ENCODE data around the gene EML2. TPM values are rescaled to one million over a fixed set of nuclear protein-coding genes. Genes with fewer than 3 reads are reported as not detected.

Gene EML2
- polyA plus RNA-seq, 1 donor from 2014 or later, result 18.9 TPM

- no peaks in the 10 kb centered on the region for H3K9me2 ChIP-seq (ENCODE audit: insufficient read depth, low read length)
- no peak overlapping the region for H3K4me3 ChIP-seq (ENCODE audit: low read length)
- no peak overlapping the region for H3K9ac ChIP-seq (ENCODE audit: low read length)
- peaks cover 65% of the 10 kb centered on the region for H3K27me3 ChIP-seq (ENCODE audit: insufficient read depth, low read depth, low read length)
- no peak overlapping the region for H3K27ac ChIP-seq (ENCODE audit: low read length)
- H3K36me3 ChIP-seq (ENCODE audit: insufficient read depth, low read length), result no peaks in the 10 kb centered on the region
- no peaks in the 10 kb centered on the region for H3K9me3 ChIP-seq (ENCODE audit: low read length)
- TF ChIP-seq TAF1 (IDR thresholded peaks at IDR 0.05; ENCODE audit: low read depth) (no peak), RAD21 (conservative IDR thresholded peaks at IDR 0.05) (no peak), MXI1 (conservative IDR thresholded peaks at IDR 0.05; ENCODE audit: poor library complexity, severe bottlenecking) (no peak), EZH2 (IDR thresholded peaks at IDR 0.05; ENCODE audit: borderline replicate concordance, insufficient read depth, low read length, poor library complexity, severe bottlenecking) (no peak), EP300 (conservative IDR thresholded peaks at IDR 0.05; ENCODE audit: poor library complexity, severe bottlenecking) (no peak), POLR2AphosphoS5 (IDR thresholded peaks at IDR 0.05) (no peak), CTCF (IDR thresholded peaks at IDR 0.05; ENCODE audit: poor library complexity, severe bottlenecking) (no peak), SMC3 (conservative IDR thresholded peaks at IDR 0.05; ENCODE audit: poor library complexity) (no peak)
- TF ChIP-seq, protein P1, sequence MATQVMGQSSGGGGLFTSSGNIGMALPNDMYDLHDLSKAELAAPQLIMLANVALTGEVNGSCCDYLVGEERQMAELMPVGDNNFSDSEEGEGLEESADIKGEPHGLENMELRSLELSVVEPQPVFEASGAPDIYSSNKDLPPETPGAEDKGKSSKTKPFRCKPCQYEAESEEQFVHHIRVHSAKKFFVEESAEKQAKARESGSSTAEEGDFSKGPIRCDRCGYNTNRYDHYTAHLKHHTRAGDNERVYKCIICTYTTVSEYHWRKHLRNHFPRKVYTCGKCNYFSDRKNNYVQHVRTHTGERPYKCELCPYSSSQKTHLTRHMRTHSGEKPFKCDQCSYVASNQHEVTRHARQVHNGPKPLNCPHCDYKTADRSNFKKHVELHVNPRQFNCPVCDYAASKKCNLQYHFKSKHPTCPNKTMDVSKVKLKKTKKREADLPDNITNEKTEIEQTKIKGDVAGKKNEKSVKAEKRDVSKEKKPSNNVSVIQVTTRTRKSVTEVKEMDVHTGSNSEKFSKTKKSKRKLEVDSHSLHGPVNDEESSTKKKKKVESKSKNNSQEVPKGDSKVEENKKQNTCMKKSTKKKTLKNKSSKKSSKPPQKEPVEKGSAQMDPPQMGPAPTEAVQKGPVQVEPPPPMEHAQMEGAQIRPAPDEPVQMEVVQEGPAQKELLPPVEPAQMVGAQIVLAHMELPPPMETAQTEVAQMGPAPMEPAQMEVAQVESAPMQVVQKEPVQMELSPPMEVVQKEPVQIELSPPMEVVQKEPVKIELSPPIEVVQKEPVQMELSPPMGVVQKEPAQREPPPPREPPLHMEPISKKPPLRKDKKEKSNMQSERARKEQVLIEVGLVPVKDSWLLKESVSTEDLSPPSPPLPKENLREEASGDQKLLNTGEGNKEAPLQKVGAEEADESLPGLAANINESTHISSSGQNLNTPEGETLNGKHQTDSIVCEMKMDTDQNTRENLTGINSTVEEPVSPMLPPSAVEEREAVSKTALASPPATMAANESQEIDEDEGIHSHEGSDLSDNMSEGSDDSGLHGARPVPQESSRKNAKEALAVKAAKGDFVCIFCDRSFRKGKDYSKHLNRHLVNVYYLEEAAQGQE (IDR thresholded peaks at IDR 0.05; ENCODE audit: borderline replicate concordance), result no peak
- H3K79me2 ChIP-seq (replicated peaks; ENCODE audit: insufficient read depth, low read length), result no peaks in the 10 kb centered on the region
- no peak overlapping the region for H2AFZ ChIP-seq (ENCODE audit: low read depth, low read length)
- H3F3A ChIP-seq (ENCODE audit: insufficient read depth, low read length, poor library complexity, severe bottlenecking), result no peaks in the 10 kb centered on the region
- H3K4me2 ChIP-seq (ENCODE audit: low read length), result no peak overlapping the region
- H4K20me1 ChIP-seq (ENCODE audit: insufficient read depth), result no peaks in the 10 kb centered on the region
Observed at GRCh38 chr19:45595814-45596213, 43.4 kb downstream of the EML2 start.

DNA sequence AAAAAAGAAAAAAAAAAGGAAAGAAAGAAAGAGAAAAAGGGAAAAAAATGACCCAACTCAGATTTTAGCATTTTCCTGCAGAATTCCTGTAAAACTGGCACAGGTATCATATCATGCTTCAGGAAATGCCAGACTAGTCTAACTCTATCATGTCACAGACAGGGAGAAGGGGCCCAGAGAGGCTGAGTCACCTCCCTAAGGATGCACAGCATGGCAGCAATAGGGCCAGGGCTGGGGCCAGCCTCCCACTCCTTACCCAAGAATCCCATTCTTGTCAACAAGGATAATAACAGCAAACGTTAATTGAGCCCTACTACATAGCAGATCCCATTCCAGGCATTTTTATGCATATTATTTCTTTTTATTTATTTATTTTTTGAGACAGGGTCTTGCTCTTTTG lies 45.7 kb downstream of the EML2 start:
- Histone ChIP-seq H3K36me3 (ENCODE audit: insufficient read depth, low read length) (no peaks in the 10 kb centered on the region), H3K9ac (ENCODE audit: low read length) (no peak overlapping the region), H3K27me3 (ENCODE audit: insufficient read depth, low read depth, low read length) (peaks cover 55% of the 10 kb centered on the region), H3K27ac (ENCODE audit: low read length) (no peak overlapping the region), H3K9me3 (ENCODE audit: low read length) (no peaks in the 10 kb centered on the region), H3F3A (ENCODE audit: insufficient read depth, low read length, poor library complexity, severe bottlenecking) (no peaks in the 10 kb centered on the region), H4K20me1 (ENCODE audit: insufficient read depth) (no peaks in the 10 kb centered on the region), H3K4me2 (ENCODE audit: low read length) (no peak overlapping the region), H3K9me2 (ENCODE audit: insufficient read depth, low read length) (no peaks in the 10 kb centered on the region), H3K79me2 (replicated peaks; ENCODE audit: insufficient read depth, low read length) (no peaks in the 10 kb centered on the region), H2AFZ (ENCODE audit: low read depth, low read length) (no peak overlapping the region), H3K4me3 (ENCODE audit: low read length) (no peak overlapping the region)
- no peak for TF ChIP-seq EP300 (conservative IDR thresholded peaks at IDR 0.05; ENCODE audit: poor library complexity, severe bottlenecking)

GRCh38 chr19:45592366-45592765 lies 46.8 kb downstream of the EML2 start:
- TF ChIP-seq MXI1 (conservative IDR thresholded peaks at IDR 0.05; ENCODE audit: poor library complexity, severe bottlenecking) (no peak), SMC3 (conservative IDR thresholded peaks at IDR 0.05; ENCODE audit: poor library complexity) (no peak), TAF1 (IDR thresholded peaks at IDR 0.05; ENCODE audit: low read depth) (no peak)
- Histone ChIP-seq H3K27me3 (ENCODE audit: insufficient read depth, low read depth, low read length) (peaks cover 44% of the 10 kb centered on the region), H3K4me3 (ENCODE audit: low read length) (no peak overlapping the region), H3F3A (ENCODE audit: insufficient read depth, low read length, poor library complexity, severe bottlenecking) (no peaks in the 10 kb centered on the region), H3K9ac (ENCODE audit: low read length) (no peak overlapping the region), H3K4me2 (ENCODE audit: low read length) (no peak overlapping the region), H3K79me2 (replicated peaks; ENCODE audit: insufficient read depth, low read length) (no peaks in the 10 kb centered on the region), H3K27ac (ENCODE audit: low read length) (no peak overlapping the region), H3K9me2 (ENCODE audit: insufficient read depth, low read length) (no peaks in the 10 kb centered on the region), H4K20me1 (ENCODE audit: insufficient read depth) (no peaks in the 10 kb centered on the region), H3K9me3 (ENCODE audit: low read length) (no peaks in the 10 kb centered on the region), H2AFZ (ENCODE audit: low read depth, low read length) (no peak overlapping the region), H3K36me3 (ENCODE audit: insufficient read depth, low read length) (no peaks in the 10 kb centered on the region)

Data from neural cell (in vitro differentiated cells).